Muscle of leg (tissue), 16 donors: ENCODE measurements around the gene PTPRN2. TPM values are rescaled to one million over a fixed set of nuclear protein-coding genes. Genes with fewer than 3 reads are reported as not detected.
"Not testable (repeated sequence)": the region's sequence is repeated elsewhere in the genome, so short reads cannot be mapped to it uniquely, and the experiment has no call there.

Source experiments
- DNase-seq: peaks from one replicate; pipeline ENCODE4 v3.0.0; 2013
- H3K27ac ChIP-seq: one replicate; pipeline ENCODE4 v1.5.1; 2013; ENCODE audit warnings: mild to moderate bottlenecking, low read length, control low read depth
- H3K27me3 ChIP-seq: one replicate; pipeline ENCODE4 v1.6.1; 2013; ENCODE audit warnings: low read length; ENCODE audit not compliant: control insufficient read depth, insufficient read depth
- H3K36me3 ChIP-seq: one replicate; pipeline ENCODE4 v1.6.1; 2013; ENCODE audit warnings: low read length; ENCODE audit not compliant: control insufficient read depth, insufficient read depth
- H3K4me1 ChIP-seq: one replicate; pipeline ENCODE4 v1.6.1; 2013; ENCODE audit warnings: low read length; ENCODE audit not compliant: control insufficient read depth, insufficient read depth
- H3K4me3 ChIP-seq: one replicate; pipeline ENCODE4 v1.5.1; 2013; ENCODE audit warnings: low read length, control low read depth
- H3K9me3 ChIP-seq: replicated peaks from 2 replicates; pipeline ENCODE4 v1.6.1; 2013; ENCODE audit warnings: low read depth, low read length; ENCODE audit not compliant: control insufficient read depth
- WGBS: methylation state at CpG from one replicate; pipeline ENCODE4 v1.1.5; 2013; ENCODE audit warnings: missing lambda C conversion rate; ENCODE audit not compliant: insufficient coverage; 5-methylcytosine and 5-hydroxymethylcytosine counted together
- long read RNA-seq, 11 donors: transcript quantifications; one replicate each; lab custom pipeline, GENCODE V29; 2026
- polyA plus RNA-seq, 8 donors: library from polyadenylated mRNA; unstranded; fragments of 120-200 nt; gene quantifications; one replicate each; pipeline versions ENCODE4 v1.2.1 to v1.2.3, GENCODE V29; 2013; ENCODE audit warnings: inconsistent platforms in 1 of 8, low replicate concordance in 1 of 8; ENCODE audit not compliant: insufficient read length in 8 of 8, insufficient read depth in 1 of 8
- total RNA-seq: library from RNA; stranded (reverse); fragments of 120-200 nt; gene quantifications from one replicate; pipeline ENCODE4 v1.2.4, GENCODE V29; 2013

The PTPRN2 gene
- total RNA-seq, result 1.4 TPM
- 1 to 10 TPM; 1.7 to 2.9 (median 2.4) TPM for polyA plus RNA-seq
- long read RNA-seq, donor 1, result 0 reads
- long read RNA-seq, donor 2, result 0 reads
- long read RNA-seq, donor 3, result 0 reads
- long read RNA-seq, donor 4, result 0 reads
- long read RNA-seq, donor 5, partial matches to known transcripts, result 8 of 8 reads
- long read RNA-seq, donor 5, other reads (novel, unspliced or antisense), result 0 of 8 reads
- long read RNA-seq, donor 6, partial matches to known transcripts, result 7 of 7 reads
- long read RNA-seq, donor 6, other reads (novel, unspliced or antisense), result 0 of 7 reads
- long read RNA-seq, donor 7, partial matches to known transcripts, result 5 of 5 reads
- long read RNA-seq, donor 7, other reads (novel, unspliced or antisense), result 0 of 5 reads
- long read RNA-seq, donor 8, result 0 reads
- long read RNA-seq, donor 9, result 0 reads
- long read RNA-seq, donor 10, result 0 reads
- long read RNA-seq, donor 11, result 0 reads

GRCh38 chr7:158587162-158588084 lies at the start of gene PTPRN2:
TSS of gene PTPRN2 (minus strand) at chr7:158587823.
- no peaks in the 10 kb centered on the region for H3K36me3 ChIP-seq
- no peak within 1 kb of the TSS for H3K27ac ChIP-seq
- no peaks in the 10 kb centered on the region for H3K9me3 ChIP-seq
- H3K27me3 ChIP-seq, result peaks cover 54% of the 10 kb centered on the region
- H3K4me1 ChIP-seq, result peaks cover 11% of the 10 kb centered on the region
- peak; percentile 63 for DNase-seq
- no peak within 1 kb of the TSS for H3K4me3 ChIP-seq
- under 1% methylated on average over 41 of the region's 110 CpGs for WGBS

- Histone ChIP-seq H3K27me3 (no peaks in the 10 kb centered on the region), H3K27ac (no peak overlapping the region), H3K36me3 (peaks cover 21% of the 10 kb centered on the region), H3K9me3 (no peaks in the 10 kb centered on the region), H3K4me1 (no peaks in the 10 kb centered on the region), H3K4me3 (no peak overlapping the region)
- 93% methylated on average over 5 of the region's 11 CpGs for WGBS
- DNase-seq, result no peak
These were observed 45.7 kb upstream of the PTPRN2 start for GRCh38 chr7:158633055-158633956.

- 93% methylated on average over 3 of the region's 3 CpGs for WGBS
- Histone ChIP-seq H3K27me3 (no peaks in the 10 kb centered on the region), H3K27ac (no peak overlapping the region), H3K36me3 (peaks cover 13% of the 10 kb centered on the region), H3K4me1 (no peaks in the 10 kb centered on the region), H3K9me3 (no peaks in the 10 kb centered on the region), H3K4me3 (no peak overlapping the region)
- no peak for DNase-seq
These were observed 44.1 kb upstream of the PTPRN2 start for GRCh38 chr7:158631574-158632195.

GRCh38 chr7:158626289-158626688 lies 38.7 kb upstream of the PTPRN2 start:
- H3K27me3 ChIP-seq, DNase-seq, H3K27ac ChIP-seq, H3K4me3 ChIP-seq, H3K4me1 ChIP-seq, H3K36me3 ChIP-seq, H3K9me3 ChIP-seq: not testable (repeated sequence)
- WGBS, result 90% methylated on average over 4 of the region's 8 CpGs

GRCh38 chr7:158623241-158623640 lies 35.6 kb upstream of the PTPRN2 start:
- H3K36me3 ChIP-seq, result no peaks in the 10 kb centered on the region
- H3K27ac ChIP-seq, result no peak overlapping the region
- no peak for DNase-seq
- no peaks in the 10 kb centered on the region for H3K9me3 ChIP-seq
- 90% methylated on average over 12 of the region's 13 CpGs for WGBS
- no peaks in the 10 kb centered on the region for H3K4me1 ChIP-seq
- no peaks in the 10 kb centered on the region for H3K27me3 ChIP-seq
- no peak overlapping the region for H3K4me3 ChIP-seq

- 98% methylated on average over 4 of the region's 6 CpGs for WGBS
- H3K4me1 ChIP-seq, result no peaks in the 10 kb centered on the region
- no peak overlapping the region for H3K27ac ChIP-seq
- DNase-seq, result no peak
- H3K9me3 ChIP-seq, result no peaks in the 10 kb centered on the region
- H3K4me3 ChIP-seq, result no peak overlapping the region
- no peaks in the 10 kb centered on the region for H3K27me3 ChIP-seq
- H3K36me3 ChIP-seq, result no peaks in the 10 kb centered on the region
These were observed 33.3 kb upstream of the PTPRN2 start for GRCh38 chr7:158620839-158621441.

- Histone ChIP-seq H3K9me3 (no peaks in the 10 kb centered on the region), H3K4me1 (no peaks in the 10 kb centered on the region), H3K36me3 (no peaks in the 10 kb centered on the region), H3K27ac (no peak overlapping the region), H3K4me3 (no peak overlapping the region), H3K27me3 (no peaks in the 10 kb centered on the region)
- no peak for DNase-seq
- 95% methylated on average over 2 of the region's 5 CpGs for WGBS
These were observed 32.8 kb upstream of the PTPRN2 start for GRCh38 chr7:158620418-158620817.

GRCh38 chr7:158618745-158619140 lies 31.1 kb upstream of the PTPRN2 start:
- no peaks in the 10 kb centered on the region for H3K36me3 ChIP-seq
- H3K27me3 ChIP-seq, result no peaks in the 10 kb centered on the region
- no peak overlapping the region for H3K4me3 ChIP-seq
- DNase-seq, result no peak
- no peaks in the 10 kb centered on the region for H3K4me1 ChIP-seq
- 94% methylated on average over 3 of the region's 4 CpGs for WGBS
- H3K9me3 ChIP-seq, result no peaks in the 10 kb centered on the region
- H3K27ac ChIP-seq, result no peak overlapping the region

- Histone ChIP-seq H3K36me3 (peaks cover under 1% of the 10 kb centered on the region), H3K9me3 (no peaks in the 10 kb centered on the region), H3K27ac (no peak overlapping the region), H3K4me3 (no peak overlapping the region), H3K4me1 (no peaks in the 10 kb centered on the region), H3K27me3 (no peaks in the 10 kb centered on the region)
- 80% methylated on average over 3 of the region's 3 CpGs for WGBS
- no peak for DNase-seq
These were observed 30.1 kb upstream of the PTPRN2 start for GRCh38 chr7:158617737-158618128.
